Activated T-cell treated with anti-CD3 and anti-CD28 coated beads, Interleukin-2, amount 50 U/mL, for 24 hours (primary cell): Measurements from ENCODE around the gene APEH.

Experiments used
- DNase-seq: peaks from one replicate; pipeline ENCODE4 v3.0.0-alpha.2; 2020
- H3K27ac Mint-ChIP-seq: 2 replicates; pipeline ENCODE4 v1.8.0; 2020; ENCODE audit warnings: mild to moderate bottlenecking, mixed read lengths
- H3K27me3 Mint-ChIP-seq: 2 replicates; pipeline ENCODE4 v1.8.0; 2020; ENCODE audit warnings: mixed read lengths
- H3K36me3 Mint-ChIP-seq: 2 replicates; pipeline ENCODE4 v1.8.0; 2020; ENCODE audit warnings: low read depth, mixed read lengths
- H3K4me1 Mint-ChIP-seq: 2 replicates; pipeline ENCODE4 v1.8.0; 2020; ENCODE audit warnings: low read depth, mixed read lengths
- H3K4me3 Mint-ChIP-seq: 2 replicates; pipeline ENCODE4 v1.8.0; 2020; ENCODE audit warnings: mild to moderate bottlenecking, moderate library complexity, mixed read lengths
- H3K9me3 Mint-ChIP-seq: 2 replicates; pipeline ENCODE4 v1.8.0; 2020; ENCODE audit warnings: mixed read lengths

APEH gene

GRCh38 chr3:49641921-49642707, 32.0 kb upstream of the APEH start:
- no peaks in the 10 kb centered on the region for H3K36me3 Mint-ChIP-seq
- H3K4me3 Mint-ChIP-seq: no peak overlapping the region
- no peaks in the 10 kb centered on the region for H3K4me1 Mint-ChIP-seq
- H3K27ac Mint-ChIP-seq: no peak overlapping the region
- DNase-seq: no peak
- no peaks in the 10 kb centered on the region for H3K27me3 Mint-ChIP-seq
- H3K9me3 Mint-ChIP-seq: no peaks in the 10 kb centered on the region

GRCh38 chr3:49642708-49643145, 31.4 kb upstream of the APEH start:
- Mint-ChIP-seq H3K27me3 (no peaks in the 10 kb centered on the region), H3K36me3 (no peaks in the 10 kb centered on the region), H3K4me3 (no peak overlapping the region), H3K4me1 (no peaks in the 10 kb centered on the region), H3K27ac (no peak overlapping the region), H3K9me3 (no peaks in the 10 kb centered on the region)
- DNase-seq: no peak

GRCh38 chr3:49644684-49645083, 29.5 kb upstream of the APEH start:
- H3K4me3 Mint-ChIP-seq: no peak overlapping the region
- no peaks in the 10 kb centered on the region for H3K36me3 Mint-ChIP-seq
- H3K9me3 Mint-ChIP-seq: no peaks in the 10 kb centered on the region
- no peaks in the 10 kb centered on the region for H3K4me1 Mint-ChIP-seq
- DNase-seq: no peak
- no peaks in the 10 kb centered on the region for H3K27me3 Mint-ChIP-seq
- H3K27ac Mint-ChIP-seq: no peak overlapping the region

GRCh38 chr3:49646236-49646635, 27.9 kb upstream of the APEH start:
- Mint-ChIP-seq H3K9me3 (no peaks in the 10 kb centered on the region), H3K4me1 (no peaks in the 10 kb centered on the region), H3K27ac (no peak overlapping the region), H3K36me3 (no peaks in the 10 kb centered on the region), H3K4me3 (no peak overlapping the region), H3K27me3 (no peaks in the 10 kb centered on the region)
- no peak for DNase-seq

- Mint-ChIP-seq H3K4me3 (no peak overlapping the region), H3K27ac (no peak overlapping the region), H3K27me3 (no peaks in the 10 kb centered on the region), H3K9me3 (no peaks in the 10 kb centered on the region), H3K4me1 (no peaks in the 10 kb centered on the region), H3K36me3 (no peaks in the 10 kb centered on the region)
- no peak for DNase-seq
Observed at GRCh38 chr3:49647741-49648140, 26.4 kb upstream of the APEH start.

- H3K27ac Mint-ChIP-seq: no peak overlapping the region
Observed at GRCh38 chr3:49648354-49649019, 25.7 kb upstream of the APEH start.

GRCh38 chr3:49649576-49649975, 24.6 kb upstream of the APEH start:
- Mint-ChIP-seq H3K36me3 (no peaks in the 10 kb centered on the region), H3K4me3 (no peak overlapping the region), H3K4me1 (no peaks in the 10 kb centered on the region), H3K9me3 (no peaks in the 10 kb centered on the region), H3K27ac (no peak overlapping the region), H3K27me3 (no peaks in the 10 kb centered on the region)
- DNase-seq: no peak

More at GRCh38 chr3:49648354-49649019, 25.7 kb upstream of the APEH start:
- Mint-ChIP-seq H3K36me3 (no peaks in the 10 kb centered on the region), H3K27me3 (no peaks in the 10 kb centered on the region), H3K4me3 (no peak overlapping the region), H3K9me3 (no peaks in the 10 kb centered on the region), H3K4me1 (no peaks in the 10 kb centered on the region)
- no peak for DNase-seq

- Mint-ChIP-seq H3K9me3 (no peaks in the 10 kb centered on the region), H3K27ac (no peak overlapping the region), H3K27me3 (no peaks in the 10 kb centered on the region), H3K4me3 (no peak overlapping the region), H3K4me1 (no peaks in the 10 kb centered on the region), H3K36me3 (no peaks in the 10 kb centered on the region)
- no peak for DNase-seq
Observed at GRCh38 chr3:49650177-49650576, 24.0 kb upstream of the APEH start.

- Mint-ChIP-seq H3K36me3 (no peaks in the 10 kb centered on the region), H3K9me3 (no peaks in the 10 kb centered on the region), H3K4me3 (no peak overlapping the region), H3K27ac (no peak overlapping the region), H3K4me1 (no peaks in the 10 kb centered on the region), H3K27me3 (no peaks in the 10 kb centered on the region)
- DNase-seq: no peak
Observed at GRCh38 chr3:49650637-49651036, 23.5 kb upstream of the APEH start.

GRCh38 chr3:49652218-49652902, 21.8 kb upstream of the APEH start:
- no peak overlapping the region for H3K27ac Mint-ChIP-seq

GRCh38 chr3:49652903-49653415, 21.2 kb upstream of the APEH start:
- H3K36me3 Mint-ChIP-seq: no peaks in the 10 kb centered on the region
- no peaks in the 10 kb centered on the region for H3K9me3 Mint-ChIP-seq
- no peaks in the 10 kb centered on the region for H3K27me3 Mint-ChIP-seq
- H3K4me1 Mint-ChIP-seq: no peaks in the 10 kb centered on the region
- no peak overlapping the region for H3K27ac Mint-ChIP-seq
- no peak overlapping the region for H3K4me3 Mint-ChIP-seq
- no peak for DNase-seq

More at GRCh38 chr3:49652218-49652902, 21.8 kb upstream of the APEH start:
- no peak overlapping the region for H3K4me3 Mint-ChIP-seq
- no peak for DNase-seq
- no peaks in the 10 kb centered on the region for H3K9me3 Mint-ChIP-seq
- no peaks in the 10 kb centered on the region for H3K36me3 Mint-ChIP-seq
- no peaks in the 10 kb centered on the region for H3K4me1 Mint-ChIP-seq
- H3K27me3 Mint-ChIP-seq: no peaks in the 10 kb centered on the region

- Mint-ChIP-seq H3K4me1 (no peaks in the 10 kb centered on the region), H3K27me3 (no peaks in the 10 kb centered on the region), H3K36me3 (no peaks in the 10 kb centered on the region), H3K9me3 (no peaks in the 10 kb centered on the region), H3K27ac (no peak overlapping the region), H3K4me3 (no peak overlapping the region)
- DNase-seq: no peak
Observed at GRCh38 chr3:49653621-49654020, 20.5 kb upstream of the APEH start.

- H3K36me3 Mint-ChIP-seq: no peaks in the 10 kb centered on the region
- H3K27ac Mint-ChIP-seq: no peak overlapping the region
- no peak overlapping the region for H3K4me3 Mint-ChIP-seq
- H3K27me3 Mint-ChIP-seq: no peaks in the 10 kb centered on the region
- no peaks in the 10 kb centered on the region for H3K9me3 Mint-ChIP-seq
- no peaks in the 10 kb centered on the region for H3K4me1 Mint-ChIP-seq
- DNase-seq: no peak
Observed at GRCh38 chr3:49654176-49654825, 19.9 kb upstream of the APEH start.

- no peaks in the 10 kb centered on the region for H3K9me3 Mint-ChIP-seq
- no peaks in the 10 kb centered on the region for H3K4me1 Mint-ChIP-seq
- H3K27me3 Mint-ChIP-seq: no peaks in the 10 kb centered on the region
- no peak overlapping the region for H3K4me3 Mint-ChIP-seq
- no peak for DNase-seq
- no peak overlapping the region for H3K27ac Mint-ChIP-seq
- no peaks in the 10 kb centered on the region for H3K36me3 Mint-ChIP-seq
Observed at GRCh38 chr3:49654955-49655556, 19.1 kb upstream of the APEH start.
